Upper lobe of left lung (tissue), 4 donors: ENCODE measurements around the gene PRKAG2.

ENCODE experiments used
- POLR2AphosphoS5 ChIP-seq, 2 donors: sonication (generic); formaldehyde crosslinking; IDR thresholded peaks; one replicate each; pipeline ENCODE4 v1.5.1; 2017; ENCODE audit warnings: antibody characterized with exemption in 2 of 2
- TF ChIP-seq, protein P1 (sequence below), 6 experiments: fragments of 450-650 bp in 4 of 6; fragments of 200-600 bp in 2 of 6; sonication (generic) in 2 of 6; IDR thresholded peaks; one replicate each; pipeline ENCODE4 v1.5.1; 2016 to 2019; ENCODE audit warnings: antibody characterized with exemption in 6 of 6

DNA sequence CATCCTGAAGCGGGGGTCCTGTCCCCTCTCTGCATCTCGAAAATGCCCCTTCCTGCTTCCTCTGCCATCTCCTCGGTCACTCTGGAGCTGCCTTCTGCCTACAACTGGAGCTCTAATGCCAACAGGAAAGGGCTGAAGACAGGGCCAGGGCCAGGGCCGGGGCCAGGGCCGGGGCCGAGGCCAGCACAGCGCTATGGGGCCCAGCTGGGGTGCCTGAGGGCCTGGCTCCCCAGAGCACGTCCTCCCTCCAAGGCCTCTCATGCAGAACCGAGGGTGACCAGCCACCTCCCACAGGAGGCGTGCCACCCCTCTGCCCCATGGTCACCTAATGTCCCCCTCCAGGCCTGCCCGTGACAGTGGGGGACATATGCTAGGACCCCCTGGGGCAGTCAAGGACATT is 155.7 kb downstream of the PRKAG2 start:
- TF ChIP-seq, protein P1, sequence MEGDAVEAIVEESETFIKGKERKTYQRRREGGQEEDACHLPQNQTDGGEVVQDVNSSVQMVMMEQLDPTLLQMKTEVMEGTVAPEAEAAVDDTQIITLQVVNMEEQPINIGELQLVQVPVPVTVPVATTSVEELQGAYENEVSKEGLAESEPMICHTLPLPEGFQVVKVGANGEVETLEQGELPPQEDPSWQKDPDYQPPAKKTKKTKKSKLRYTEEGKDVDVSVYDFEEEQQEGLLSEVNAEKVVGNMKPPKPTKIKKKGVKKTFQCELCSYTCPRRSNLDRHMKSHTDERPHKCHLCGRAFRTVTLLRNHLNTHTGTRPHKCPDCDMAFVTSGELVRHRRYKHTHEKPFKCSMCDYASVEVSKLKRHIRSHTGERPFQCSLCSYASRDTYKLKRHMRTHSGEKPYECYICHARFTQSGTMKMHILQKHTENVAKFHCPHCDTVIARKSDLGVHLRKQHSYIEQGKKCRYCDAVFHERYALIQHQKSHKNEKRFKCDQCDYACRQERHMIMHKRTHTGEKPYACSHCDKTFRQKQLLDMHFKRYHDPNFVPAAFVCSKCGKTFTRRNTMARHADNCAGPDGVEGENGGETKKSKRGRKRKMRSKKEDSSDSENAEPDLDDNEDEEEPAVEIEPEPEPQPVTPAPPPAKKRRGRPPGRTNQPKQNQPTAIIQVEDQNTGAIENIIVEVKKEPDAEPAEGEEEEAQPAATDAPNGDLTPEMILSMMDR (IDR thresholded peaks at IDR 0.05), result no peak
- no peak for TF ChIP-seq POLR2AphosphoS5 (IDR thresholded peaks at IDR 0.05)
